Skeletal muscle cell (primary cell): ENCODE measurements around the gene CYB5R3.
A peak's percentile ranks its signal among the peaks of the same experiment; 100 is the strongest.
"Not testable (repeated sequence)": the region's sequence is repeated elsewhere in the genome, so short reads cannot be mapped to it uniquely, and the experiment has no call there.

ENCODE experiments used
- DNase-seq: peaks from one replicate; pipeline ENCODE4 v3.0.0-alpha.2; 2010; ENCODE audit warnings: low read depth
- H3K4me3 ChIP-seq: 2 replicates; pipeline ENCODE4 v1.5.1; 2011; ENCODE audit warnings: low read depth, mild to moderate bottlenecking, control low read depth, low read length, moderate library complexity

Gene CYB5R3

GRCh38 chr22:42626951-42627625 lies 22.1 kb downstream of the CYB5R3 start:
- H3K4me3 ChIP-seq, result no peak overlapping the region
- no peak for DNase-seq

- DNase-seq, result no peak
- H3K4me3 ChIP-seq, result no peak overlapping the region
These were observed 22.8 kb downstream of the CYB5R3 start for GRCh38 chr22:42626431-42626830.

GRCh38 chr22:42625416-42625815 lies 23.8 kb downstream of the CYB5R3 start:
- no peak overlapping the region for H3K4me3 ChIP-seq
- no peak for DNase-seq

- DNase-seq, result no peak
These were observed 24.6 kb downstream of the CYB5R3 start for GRCh38 chr22:42624551-42625106.

GRCh38 chr22:42623756-42624441 lies 25.3 kb downstream of the CYB5R3 start:
- H3K4me3 ChIP-seq, result no peak overlapping the region
- DNase-seq, result no peak

More at GRCh38 chr22:42624551-42625106, 24.6 kb downstream of the CYB5R3 start:
- no peak overlapping the region for H3K4me3 ChIP-seq

- H3K4me3 ChIP-seq, result no peak overlapping the region
- DNase-seq, result no peak
These were observed 25.9 kb downstream of the CYB5R3 start for GRCh38 chr22:42623301-42623751.

GRCh38 chr22:42622061-42622710 lies 27.0 kb downstream of the CYB5R3 start:
- DNase-seq, result no peak
- no peak overlapping the region for H3K4me3 ChIP-seq

- H3K4me3 ChIP-seq, result no peak overlapping the region
- DNase-seq, result no peak
These were observed 27.6 kb downstream of the CYB5R3 start for GRCh38 chr22:42621505-42622002.

- H3K4me3 ChIP-seq, result no peak overlapping the region
- DNase-seq, result no peak
These were observed 29.1 kb downstream of the CYB5R3 start for GRCh38 chr22:42620084-42620483.

GRCh38 chr22:42619261-42620063 lies 29.7 kb downstream of the CYB5R3 start:
- no peak overlapping the region for H3K4me3 ChIP-seq
- no peak for DNase-seq

GRCh38 chr22:42617155-42617983 lies 31.8 kb downstream of the CYB5R3 start:
- DNase-seq, result no peak
- no peak overlapping the region for H3K4me3 ChIP-seq

GRCh38 chr22:42615860-42616175 lies 33.4 kb downstream of the CYB5R3 start:
- not testable (repeated sequence) for DNase-seq
- H3K4me3 ChIP-seq, result peak overlapping the region; percentile 10

GRCh38 chr22:42615092-42615859 lies 33.9 kb downstream of the CYB5R3 start:
- DNase-seq, result peak; percentile 99
- peak overlapping the region; percentile 72 for H3K4me3 ChIP-seq

- H3K4me3 ChIP-seq, result peak within 1 kb of the TSS; percentile 72
- DNase-seq, result peak; percentile 94
These were observed 34.7 kb downstream of the CYB5R3 start, which contains the start of gene POLDIP3 for GRCh38 chr22:42614312-42615091. Gene POLDIP3 (minus strand): TSS chr22:42614883. CDS start chr22:42614857, 26 bp downstream.

GRCh38 chr22:42613872-42614301 lies 35.3 kb downstream of the CYB5R3 start:
- no peak for DNase-seq
- H3K4me3 ChIP-seq, result peak overlapping the region; percentile 72

- no peak for DNase-seq
- no peak overlapping the region for H3K4me3 ChIP-seq
These were observed 36.9 kb downstream of the CYB5R3 start for GRCh38 chr22:42612336-42612735.

- no peak overlapping the region for H3K4me3 ChIP-seq
- no peak for DNase-seq
These were observed 38.1 kb downstream of the CYB5R3 start for GRCh38 chr22:42611051-42611450.
